ENCODE data around the gene SPIN1. TPM values are rescaled to one million over a fixed set of nuclear protein-coding genes. Genes with fewer than 3 reads are reported as not detected.

SPIN1 gene
- total RNA-seq, 1 donor from 2014 or later: 89.5 TPM

- DNase-seq (ENCODE audit: low read depth) (no peak), FAIRE-seq (no peak)
- H3K36me3 ChIP-seq (ENCODE audit: control insufficient read depth, insufficient read depth, low read length): peaks cover 1% of the 10 kb centered on the region
- H3K4me3 ChIP-seq (ENCODE audit: low read depth, low read length): no peak overlapping the region
- H3K27me3 ChIP-seq (ENCODE audit: control insufficient read depth, insufficient read depth, low read length): no peaks in the 10 kb centered on the region
- TF ChIP-seq CTCF (IDR thresholded peaks at IDR 0.05; ENCODE audit: insufficient read depth, low read length, severe bottlenecking): no peak
These were observed 3.0 kb downstream of the SPIN1 start for GRCh38 chr9:88391236-88391635.

DNA sequence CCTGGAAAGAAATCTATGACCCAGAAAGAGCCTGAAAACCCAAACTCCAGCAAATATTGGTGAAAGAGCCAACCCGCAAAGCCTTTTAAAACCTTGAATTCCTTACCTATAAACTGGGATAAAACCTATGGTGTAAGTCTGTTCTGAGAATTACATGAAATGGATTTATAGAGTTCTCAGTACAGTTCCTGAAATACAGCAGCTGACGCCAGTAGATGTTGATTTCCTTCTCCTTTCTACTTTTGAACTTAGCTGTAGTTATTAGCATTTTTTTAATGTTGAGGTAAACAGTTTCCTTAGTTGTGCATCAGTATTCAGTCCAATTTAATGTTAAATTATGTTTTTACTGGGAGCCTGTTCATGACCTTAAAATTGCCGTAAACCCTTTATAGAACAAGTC, 3.7 kb downstream of the SPIN1 start:
- DNase-seq (ENCODE audit: low read depth) (no peak), FAIRE-seq (no peak)
- no peaks in the 10 kb centered on the region for H3K27me3 ChIP-seq (ENCODE audit: control insufficient read depth, insufficient read depth, low read length)
- H3K36me3 ChIP-seq (ENCODE audit: control insufficient read depth, insufficient read depth, low read length): peaks cover 1% of the 10 kb centered on the region
- no peak for TF ChIP-seq CTCF (IDR thresholded peaks at IDR 0.05; ENCODE audit: insufficient read depth, low read length, severe bottlenecking)
- no peak overlapping the region for H3K4me3 ChIP-seq (ENCODE audit: low read depth, low read length)

DNA sequence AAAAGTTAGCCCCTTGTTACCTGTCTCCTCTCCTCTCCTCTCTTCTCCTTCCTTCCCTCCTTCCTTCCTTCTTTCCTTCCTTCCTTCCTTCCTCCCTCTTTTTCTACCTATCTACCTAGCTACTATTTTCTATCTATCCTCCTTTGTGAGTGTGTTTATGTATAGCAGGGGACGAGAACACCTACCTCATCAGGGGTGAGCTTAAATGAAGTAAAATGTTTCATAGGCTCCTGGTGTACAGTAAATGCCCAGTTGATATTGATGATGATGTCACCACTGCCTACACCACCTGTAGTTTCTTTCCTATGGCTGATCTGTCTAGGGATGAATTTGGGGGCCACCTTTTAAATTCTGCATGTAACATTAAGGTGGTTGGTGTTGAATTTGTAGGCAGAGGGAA, 4.3 kb downstream of the SPIN1 start:
- H3K36me3 ChIP-seq (ENCODE audit: control insufficient read depth, insufficient read depth, low read length): peaks cover 1% of the 10 kb centered on the region
- no peak overlapping the region for H3K4me3 ChIP-seq (ENCODE audit: low read depth, low read length)
- FAIRE-seq: no peak
- no peaks in the 10 kb centered on the region for H3K27me3 ChIP-seq (ENCODE audit: control insufficient read depth, insufficient read depth, low read length)
- no peak for DNase-seq (ENCODE audit: low read depth)
- TF ChIP-seq CTCF (IDR thresholded peaks at IDR 0.05; ENCODE audit: insufficient read depth, low read length, severe bottlenecking): no peak

DNA sequence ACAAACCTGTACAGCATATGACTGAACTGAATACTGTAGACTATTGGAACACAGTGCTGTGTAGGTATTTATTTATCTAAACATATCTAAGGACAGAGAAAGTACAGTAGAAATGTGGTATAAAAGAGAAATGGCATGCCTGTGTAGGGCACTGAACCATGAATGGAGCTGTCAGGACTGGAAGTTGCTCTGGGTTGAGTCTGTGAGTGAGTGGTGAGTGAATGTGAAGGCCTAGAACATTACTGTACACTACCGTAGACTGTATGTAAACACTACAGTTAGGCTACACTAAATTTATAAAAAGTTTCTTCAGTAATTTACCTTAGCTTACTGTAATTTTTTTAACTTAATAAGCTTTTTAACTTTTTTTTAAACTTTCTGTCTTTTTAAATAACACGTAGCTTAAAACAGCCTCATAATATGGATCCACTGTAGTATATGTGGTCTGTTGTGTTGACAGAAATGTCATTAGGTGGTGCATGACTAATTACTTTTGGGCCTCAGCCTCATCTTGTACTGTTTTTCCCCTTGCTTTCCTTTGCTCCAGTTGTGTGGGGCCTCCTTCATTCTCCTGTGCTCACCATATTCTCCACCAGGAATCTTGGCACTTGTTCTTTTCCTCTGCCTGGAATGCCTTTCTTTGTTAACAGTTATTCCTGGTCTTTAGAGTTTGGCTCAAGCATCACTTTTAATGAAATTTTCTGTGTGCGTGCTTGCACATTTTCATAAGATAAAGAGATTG, 8.8 kb downstream of the SPIN1 start:
- FAIRE-seq (no peak), DNase-seq (ENCODE audit: low read depth) (no peak)
- H3K27me3 ChIP-seq (ENCODE audit: control insufficient read depth, insufficient read depth, low read length): no peaks in the 10 kb centered on the region
- no peak overlapping the region for H3K4me3 ChIP-seq (ENCODE audit: low read depth, low read length)
- TF ChIP-seq CTCF (IDR thresholded peaks at IDR 0.05; ENCODE audit: insufficient read depth, low read length, severe bottlenecking): no peak
- H3K36me3 ChIP-seq (ENCODE audit: control insufficient read depth, insufficient read depth, low read length): peaks cover 1% of the 10 kb centered on the region

GRCh38 chr9:88398016-88398415, 9.8 kb downstream of the SPIN1 start:
- DNase-seq (ENCODE audit: low read depth) (peak; percentile 20), FAIRE-seq (no peak)
- Histone ChIP-seq H3K27me3 (ENCODE audit: control insufficient read depth, insufficient read depth, low read length) (no peaks in the 10 kb centered on the region), H3K4me3 (ENCODE audit: low read depth, low read length) (no peak overlapping the region), H3K36me3 (ENCODE audit: control insufficient read depth, insufficient read depth, low read length) (peaks cover 1% of the 10 kb centered on the region)
- no peak for TF ChIP-seq CTCF (IDR thresholded peaks at IDR 0.05; ENCODE audit: insufficient read depth, low read length, severe bottlenecking)

DNA sequence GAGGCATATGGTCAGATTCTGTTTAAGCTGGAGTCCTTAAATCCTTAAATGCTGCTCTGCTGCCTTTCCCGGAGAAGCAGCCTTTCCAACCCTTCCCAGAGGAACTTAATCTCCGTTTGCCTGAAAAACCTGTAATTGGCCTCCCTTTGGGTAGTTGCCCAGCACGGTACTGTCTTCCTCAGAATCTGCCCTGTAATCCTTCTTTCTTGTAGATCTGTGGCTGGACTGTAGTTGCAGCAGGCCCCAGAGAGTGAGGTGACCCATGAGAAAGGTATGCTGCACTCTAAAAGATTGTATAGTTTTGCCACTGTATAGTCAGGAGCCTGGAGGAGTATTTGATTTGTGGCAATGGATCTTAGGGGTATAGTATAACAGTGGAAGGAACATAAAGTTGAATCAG, 11.7 kb downstream of the SPIN1 start:
- Histone ChIP-seq H3K36me3 (ENCODE audit: control insufficient read depth, insufficient read depth, low read length) (peaks cover 1% of the 10 kb centered on the region), H3K27me3 (ENCODE audit: control insufficient read depth, insufficient read depth, low read length) (no peaks in the 10 kb centered on the region), H3K4me3 (ENCODE audit: low read depth, low read length) (no peak overlapping the region)
- TF ChIP-seq CTCF (IDR thresholded peaks at IDR 0.05; ENCODE audit: insufficient read depth, low read length, severe bottlenecking): no peak
- peak; percentile 64 for DNase-seq (ENCODE audit: low read depth)
- no peak for FAIRE-seq

Measured in bronchial epithelial cell (primary cell).